Lower leg skin (tissue), 3 donors: ENCODE data around the gene TASP1.

Experiments
- CTCF ChIP-seq, 3 donors: fragments of 450-650 bp; IDR thresholded peaks; one replicate each; pipeline ENCODE4 v1.5.1; 2016; ENCODE audit warnings: antibody characterized with exemption in 3 of 3, mild to moderate bottlenecking in 3 of 3, moderate library complexity in 2 of 3
- POLR2A ChIP-seq, 2 donors: fragments of 450-650 bp; IDR thresholded peaks; one replicate each; pipeline ENCODE4 v1.6.1; 2016 to 2017; ENCODE audit warnings: antibody characterized with exemption in 2 of 2, mild to moderate bottlenecking in 1 of 2, moderate library complexity in 1 of 2

GRCh38 chr20:13426870-13427269 lies 211.9 kb downstream of the TASP1 start:
- no peak for TF ChIP-seq POLR2A (IDR thresholded peaks at IDR 0.05)
- no peak for TF ChIP-seq CTCF (IDR thresholded peaks at IDR 0.05)
